MCF 10A (cell line): ENCODE data around the gene HECW1. TPM values are rescaled to one million over a fixed set of nuclear protein-coding genes. Genes with fewer than 3 reads are reported as not detected.

Experiments used
- BruUV-seq: library from RNA; stranded (reverse); fragments of 400-500 nt; replicated peaks from 2 replicates; lab custom pipeline; 2021; lab: Mats Ljungman, UMichigan
- CTCF ChIA-PET: fragments of 300-600 bp; sonication (Branson Sonifier 250); formaldehyde crosslinking; extraction: SDS; loops from one replicate; lab custom pipeline; 2021; ENCODE audit warnings: antibody characterized with exemption, inconsistent platforms; lab: Yijun Ruan, JAX
- POLR2A ChIA-PET: fragments of 300-600, 350-650 bp; sonication (Branson Sonifier 250); formaldehyde crosslinking; extraction: SDS; loops from one replicate; lab custom pipeline; 2020; ENCODE audit warnings: antibody characterized with exemption, inconsistent platforms; lab: Yijun Ruan, JAX
- DNase-seq: peaks from one replicate; pipeline ENCODE4 v3.0.0-alpha.2; 2018; ENCODE audit not compliant: unreplicated experiment
- H3K27ac Mint-ChIP-seq: one replicate; pipeline ENCODE4 v1.8.0; 2022; ENCODE audit warnings: mild to moderate bottlenecking, low read depth, mixed read lengths; ENCODE audit not compliant: unreplicated experiment
- H3K27me3 Mint-ChIP-seq: one replicate; pipeline ENCODE4 v1.8.0; 2022; ENCODE audit warnings: mixed read lengths; ENCODE audit not compliant: insufficient read depth, unreplicated experiment
- H3K36me3 Mint-ChIP-seq: one replicate; pipeline ENCODE4 v1.8.0; 2022; ENCODE audit warnings: mild to moderate bottlenecking, moderate library complexity, mixed read lengths; ENCODE audit not compliant: insufficient read depth, unreplicated experiment
- H3K4me1 Mint-ChIP-seq: one replicate; pipeline ENCODE4 v1.8.0; 2022; ENCODE audit warnings: mixed read lengths; ENCODE audit not compliant: insufficient read depth, unreplicated experiment
- H3K4me3 Mint-ChIP-seq: one replicate; pipeline ENCODE4 v1.8.0; 2022; ENCODE audit warnings: mild to moderate bottlenecking, moderate library complexity, mixed read lengths; ENCODE audit not compliant: unreplicated experiment
- H3K9me3 Mint-ChIP-seq: one replicate; pipeline ENCODE4 v1.8.0; 2022; ENCODE audit warnings: mixed read lengths; ENCODE audit not compliant: unreplicated experiment
- CTCF ChIP-seq: fragments of 200-600 bp; IDR thresholded peaks from one replicate; pipeline ENCODE4 v1.8.0; 2022; ENCODE audit warnings: antibody characterized with exemption, mild to moderate bottlenecking; ENCODE audit not compliant: unreplicated experiment
- intact Hi-C: fragments of 100-400 bp; cut with micrococcal nuclease; formaldehyde crosslinking; loops from 2 replicates; pipeline ENCODE4 v1.14.1; 2022
- total RNA-seq: library from RNA; stranded (reverse); gene quantifications from 2 replicates; pipeline ENCODE4 v1.2.3, GENCODE V29; 2022

The HECW1 gene
- total RNA-seq, 1 experiment from 2014 or later, result not detected

GRCh38 chr7:43247757-43248156 lies 135.3 kb downstream of the HECW1 start:
- DNase-seq, result no peak
- Mint-ChIP-seq H3K27ac (no peak overlapping the region), H3K27me3 (peaks cover 20% of the 10 kb centered on the region), H3K4me3 (no peak overlapping the region), H3K4me1 (no peaks in the 10 kb centered on the region), H3K9me3 (no peaks in the 10 kb centered on the region), H3K36me3 (peaks cover 5% of the 10 kb centered on the region)
- ChIA-PET CTCF (interaction anchor here (2.4 kb wide), 1 partner anchor 306 kb away, joined by 5 read pairs; no protein-coding TSS in a partner anchor), POLR2A (no interaction called here)
- intact Hi-C loops, result no loop called here
- TF ChIP-seq CTCF, result no peak
- no TSS peak for BruUV-seq

DNA sequence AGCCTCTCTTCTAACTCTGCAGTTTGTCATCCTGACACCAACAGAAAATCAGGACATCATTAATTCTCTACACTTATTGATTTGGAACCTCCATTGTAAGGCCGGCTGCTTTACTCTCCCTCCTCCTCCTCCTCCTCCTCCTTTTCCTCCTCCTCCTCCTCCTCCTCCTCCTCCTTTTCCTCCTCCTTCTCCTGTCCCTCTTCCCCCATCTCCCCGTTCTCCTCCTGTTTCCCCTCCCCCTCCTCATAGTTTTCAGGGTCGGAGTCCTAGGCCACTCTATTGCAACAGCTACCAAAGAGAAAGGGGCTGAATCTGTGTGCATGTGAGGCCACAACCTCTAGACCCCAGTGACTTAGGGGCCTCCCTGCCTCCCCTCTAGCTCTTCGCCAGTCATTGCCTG lies 136.1 kb downstream of the HECW1 start:
- POLR2A ChIA-PET, result no interaction called here
- CTCF ChIA-PET, result interaction anchor here (1.0 to 3.0 kb wide), 3 partner anchors 10 to 307 kb away, joined by 4 to 15 read pairs (median 15); no protein-coding TSS in a partner anchor
- intact Hi-C loops, result no loop called here
- TF ChIP-seq CTCF, result no peak
- peaks cover 5% of the 10 kb centered on the region for H3K36me3 Mint-ChIP-seq
- H3K9me3 Mint-ChIP-seq, result no peaks in the 10 kb centered on the region
- peaks cover 20% of the 10 kb centered on the region for H3K27me3 Mint-ChIP-seq
- no TSS peak for BruUV-seq
- no peak for DNase-seq
- H3K4me1 Mint-ChIP-seq, result no peaks in the 10 kb centered on the region
- no peak overlapping the region for H3K4me3 Mint-ChIP-seq
- H3K27ac Mint-ChIP-seq, result no peak overlapping the region

GRCh38 chr7:43248961-43249822 lies 136.7 kb downstream of the HECW1 start:
- DNase-seq, result peak; percentile 74
- intact Hi-C loops, result no loop called here
- Mint-ChIP-seq H3K27me3 (peaks cover 20% of the 10 kb centered on the region), H3K36me3 (peaks cover 5% of the 10 kb centered on the region), H3K27ac (no peak overlapping the region), H3K9me3 (no peaks in the 10 kb centered on the region), H3K4me1 (no peaks in the 10 kb centered on the region), H3K4me3 (no peak overlapping the region)
- CTCF ChIA-PET, result interaction anchor here (0.9 to 3.0 kb wide), 5 partner anchors 9 to 307 kb away, joined by 3 to 15 read pairs (median 5); no protein-coding TSS in a partner anchor
- TF ChIP-seq CTCF, result no peak
- no TSS peak for BruUV-seq
- POLR2A ChIA-PET, result interaction anchor here (0.7 to 2.1 kb wide), 2 partner anchors 12 to 14 kb away, joined by 3 to 5 read pairs; no protein-coding TSS in a partner anchor

GRCh38 chr7:43249823-43250145 lies 137.3 kb downstream of the HECW1 start:
- intact Hi-C loops, result no loop called here
- Mint-ChIP-seq H3K36me3 (peaks cover 5% of the 10 kb centered on the region), H3K9me3 (no peaks in the 10 kb centered on the region), H3K4me3 (no peak overlapping the region), H3K27ac (no peak overlapping the region), H3K27me3 (peaks cover 20% of the 10 kb centered on the region), H3K4me1 (no peaks in the 10 kb centered on the region)
- BruUV-seq, result no TSS peak
- ChIA-PET CTCF (interaction anchor here (0.6 to 3.0 kb wide), 6 partner anchors 11 to 308 kb away, joined by 3 to 15 read pairs (median 4); no protein-coding TSS in a partner anchor), POLR2A (interaction anchor here (0.6 to 2.1 kb wide), 3 partner anchors 12 to 19 kb away, joined by 3 to 5 read pairs (median 3); no protein-coding TSS in a partner anchor)
- no peak for TF ChIP-seq CTCF
- DNase-seq, result no peak
